B cell (primary cell): ENCODE data around the gene COBL. TPM values are rescaled to one million over a fixed set of nuclear protein-coding genes. Genes with fewer than 3 reads are reported as not detected.

Experiments used
- ATAC-seq: fragments of 200-7000 bp; cut with Tn5 transposase; one replicate; pipeline ENCODE4 v1.10.0; 2021; ENCODE audit warnings: low read depth, mild to moderate bottlenecking, moderate number of reproducible peaks, moderate library complexity
- CTCF ChIA-PET: fragments of 350-600 bp; sonication (Branson Sonifier 250); formaldehyde crosslinking; loops from one replicate; lab custom pipeline; 2021; ENCODE audit warnings: antibody characterized with exemption, inconsistent platforms; lab: Charles Lee
- POLR2A ChIA-PET: fragments of 350-600 bp; sonication (Branson Sonifier 250); formaldehyde crosslinking; loops from one replicate; lab custom pipeline; 2021; ENCODE audit warnings: antibody characterized with exemption; lab: Charles Lee
- DNase-seq: peaks from one replicate; pipeline ENCODE4 v3.0.0; 2013
- H2AFZ ChIP-seq: 2 replicates; pipeline ENCODE4 v1.6.1; 2012; ENCODE audit warnings: mild to moderate bottlenecking, low read depth, low read length; ENCODE audit not compliant: insufficient read depth, poor library complexity, severe bottlenecking
- H3K27ac ChIP-seq, 2 donors: 1 replicate in 1 of 2; 2 replicates in 1 of 2; pipeline ENCODE4 v1.5.1; 2012 to 2013; ENCODE audit warnings: low read length in 2 of 2, mild to moderate bottlenecking in 2 of 2, moderate library complexity in 1 of 2
- H3K27me3 ChIP-seq, 4 experiments: fragments of 200-600 bp in 1 of 4; sonication (generic) in 1 of 4; replicated peaks in 1 of 4; 1 replicate in 2 of 4; 2 replicates in 2 of 4; pipeline versions ENCODE4 v1.6.1 to v1.7.0; 2013 to 2016; ENCODE audit warnings: low read length in 3 of 4, mild to moderate bottlenecking in 2 of 4, mixed read lengths in 1 of 4, moderate library complexity in 1 of 4; ENCODE audit not compliant: insufficient read depth in 4 of 4, control insufficient read depth in 3 of 4; ENCODE audit errors: control extremely low read depth in 1 of 4
- H3K36me3 ChIP-seq, 2 experiments: replicated peaks in 1 of 2; 1 replicate in 1 of 2; 2 replicates in 1 of 2; pipeline versions ENCODE4 v1.6.1 to v1.7.1; 2013; ENCODE audit warnings: low read length in 1 of 2; ENCODE audit not compliant: insufficient read depth in 2 of 2, control insufficient read depth in 1 of 2; ENCODE audit errors: control extremely low read depth in 1 of 2, extremely low read depth in 1 of 2
- H3K4me1 ChIP-seq, 2 donors: fragments of 200-600 bp in 1 of 2; sonication (generic) in 1 of 2; 1 replicate in 1 of 2; 2 replicates in 1 of 2; pipeline versions ENCODE4 v1.5.1 to v1.6.1; 2013 to 2017; ENCODE audit warnings: low read length in 2 of 2; ENCODE audit not compliant: control insufficient read depth in 2 of 2, insufficient read depth in 2 of 2
- H3K4me2 ChIP-seq: replicated peaks from 2 replicates; pipeline ENCODE3; 2012; ENCODE audit warnings: mild to moderate bottlenecking, low read depth, low read length; ENCODE audit not compliant: poor library complexity, severe bottlenecking
- H3K4me3 ChIP-seq, 5 experiments: fragments of 200-600 bp in 1 of 5; sonication (generic) in 1 of 5; 1 replicate in 3 of 5; 2 replicates in 2 of 5; pipeline versions ENCODE4 v1.5.1 to v1.7.0; 2011 to 2016; ENCODE audit warnings: low read length in 4 of 5, mild to moderate bottlenecking in 4 of 5, low read depth in 2 of 5, control low read depth in 1 of 5, moderate library complexity in 1 of 5; ENCODE audit not compliant: insufficient read depth in 1 of 5; ENCODE audit errors: control extremely low read depth in 1 of 5, extremely low read depth in 1 of 5
- H3K79me2 ChIP-seq: fragments of 200-600 bp; sonication (generic); one replicate; pipeline ENCODE4 v1.6.0; 2016; ENCODE audit warnings: low read length; ENCODE audit not compliant: control insufficient read depth, insufficient read depth
- H3K9ac ChIP-seq: fragments of 200-600 bp; sonication (generic); 2 replicates; pipeline ENCODE4 v1.6.1; 2017; ENCODE audit warnings: mild to moderate bottlenecking, low read length, moderate library complexity
- H3K9me3 ChIP-seq, 3 donors: one replicate each; pipeline versions ENCODE4 v1.6.1 to v1.7.1; 2013; ENCODE audit warnings: low read length in 2 of 3; ENCODE audit not compliant: control insufficient read depth in 2 of 3, insufficient read depth in 1 of 3; ENCODE audit errors: control extremely low read depth in 1 of 3
- H4K20me1 ChIP-seq: 2 replicates; pipeline ENCODE4 v1.6.0; 2012; ENCODE audit warnings: mild to moderate bottlenecking, low read length; ENCODE audit not compliant: insufficient read depth, control insufficient read depth, poor library complexity, severe bottlenecking
- H3K27ac Mint-ChIP-seq: one replicate; pipeline ENCODE4 v1.8.0; 2021; ENCODE audit warnings: mixed read lengths
- H3K27me3 Mint-ChIP-seq: one replicate; pipeline ENCODE4 v1.8.0; 2021; ENCODE audit warnings: mixed read lengths
- H3K4me1 Mint-ChIP-seq: one replicate; pipeline ENCODE4 v1.8.0; 2021; ENCODE audit warnings: mixed read lengths
- H3K4me3 Mint-ChIP-seq: one replicate; pipeline ENCODE4 v1.8.0; 2021; ENCODE audit warnings: mixed read lengths
- H3K9me3 Mint-ChIP-seq: one replicate; pipeline ENCODE4 v1.8.0; 2022; ENCODE audit warnings: mixed read lengths; ENCODE audit not compliant: insufficient read depth
- EZH2 ChIP-seq: IDR thresholded peaks from 2 replicates; pipeline ENCODE4 v1.6.1; 2012; ENCODE audit warnings: borderline replicate concordance, low read depth, mild to moderate bottlenecking, moderate library complexity, low read length; ENCODE audit not compliant: insufficient read depth, poor library complexity, severe bottlenecking
- WGBS: methylation state at CpG from one replicate; pipeline ENCODE4 v1.1.5; 2013; ENCODE audit warnings: missing lambda C conversion rate; ENCODE audit not compliant: insufficient coverage; 5-methylcytosine and 5-hydroxymethylcytosine counted together
- intact Hi-C: fragments of 100-400 bp; cut with micrococcal nuclease; formaldehyde crosslinking; loops from one replicate; pipeline ENCODE4 v1.10.0; 2022
- polyA plus RNA-seq: library from polyadenylated mRNA; depleted of rRNA; stranded (reverse); fragments of >200 nt; gene quantifications from 2 replicates; pipeline ENCODE4 v1.2.3, GENCODE V29; 2012
- total RNA-seq, 2 donors: library from RNA; stranded (reverse); fragments of 120-200 nt in 1 of 2; gene quantifications; 1 replicate in 1 of 2; 2 replicates in 1 of 2; pipeline versions ENCODE4 v1.2.3 to v1.2.4, GENCODE V29; 2013 to 2022
- TF ChIP-seq, protein P1 (sequence below): fragments of 200-600 bp; IDR thresholded peaks from one replicate; pipeline ENCODE4 v1.8.0; 2022; ENCODE audit warnings: antibody characterized with exemption, mild to moderate bottlenecking

The COBL gene
- total and polyA plus RNA-seq, 2 donors (not counting 1 experiment from before 2014, with no cell fraction given): not detected

DNA sequence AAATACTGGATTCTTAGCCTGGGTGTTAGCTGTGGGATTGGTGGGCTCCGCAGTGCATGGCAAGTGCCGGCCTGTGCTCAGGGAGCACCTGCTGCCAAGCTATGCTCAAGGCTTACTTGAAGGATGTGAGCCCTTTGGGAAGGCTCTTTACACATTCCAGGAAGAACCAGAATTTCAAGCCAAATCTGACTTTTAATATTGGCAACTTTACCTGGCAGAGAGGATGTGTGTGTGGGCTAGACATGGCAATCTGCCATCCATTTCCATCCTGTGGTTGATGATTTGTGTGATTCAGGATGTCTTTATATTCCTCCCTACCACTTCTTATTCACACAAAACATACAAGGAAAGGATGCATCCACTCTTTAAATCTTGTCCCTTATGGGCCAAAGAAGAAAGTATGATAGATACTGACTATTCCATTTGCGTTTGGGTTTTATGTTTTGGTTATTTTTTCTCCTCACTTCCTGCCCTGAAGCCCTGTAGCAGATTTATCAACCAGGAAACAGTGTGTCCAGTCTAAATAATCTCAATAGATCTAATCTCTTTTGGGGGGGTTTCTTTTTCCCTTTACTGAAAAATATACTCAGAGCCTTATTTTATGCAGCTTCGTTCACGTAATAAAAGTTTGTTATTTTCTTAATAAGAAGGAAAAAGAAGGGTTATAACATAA, 247.1 kb downstream of the COBL start:
- intact Hi-C loops: no loop called here
- Mint-ChIP-seq H3K9me3 (no peaks in the 10 kb centered on the region), H3K4me3 (no peak overlapping the region), H3K27me3 (no peaks in the 10 kb centered on the region), H3K27ac (no peak overlapping the region), H3K4me1 (no peaks in the 10 kb centered on the region)
- CTCF ChIA-PET: interaction anchor here (1.1 kb wide), 1 partner anchor 978 kb away, joined by 4 read pairs; no protein-coding TSS in a partner anchor
- WGBS: 79% methylated on average over 2 of the region's 5 CpGs
- Histone ChIP-seq H3K27me3 (no peaks in the 10 kb centered on the region), H3K27ac (no peak overlapping the region), H3K36me3 (no peaks in the 10 kb centered on the region), H3K4me3 (no peak overlapping the region), H3K4me1 (no peaks in the 10 kb centered on the region), H3K9ac (no peak overlapping the region), H3K79me2 (no peaks in the 10 kb centered on the region), H4K20me1 (no peaks in the 10 kb centered on the region), H3K9me3 (no peaks in the 10 kb centered on the region), H2AFZ (no peak overlapping the region), H3K4me2 (no peak overlapping the region)
- ATAC-seq (no peak), DNase-seq (no peak)
- TF ChIP-seq EZH2: no peak
- TF ChIP-seq, protein P1, sequence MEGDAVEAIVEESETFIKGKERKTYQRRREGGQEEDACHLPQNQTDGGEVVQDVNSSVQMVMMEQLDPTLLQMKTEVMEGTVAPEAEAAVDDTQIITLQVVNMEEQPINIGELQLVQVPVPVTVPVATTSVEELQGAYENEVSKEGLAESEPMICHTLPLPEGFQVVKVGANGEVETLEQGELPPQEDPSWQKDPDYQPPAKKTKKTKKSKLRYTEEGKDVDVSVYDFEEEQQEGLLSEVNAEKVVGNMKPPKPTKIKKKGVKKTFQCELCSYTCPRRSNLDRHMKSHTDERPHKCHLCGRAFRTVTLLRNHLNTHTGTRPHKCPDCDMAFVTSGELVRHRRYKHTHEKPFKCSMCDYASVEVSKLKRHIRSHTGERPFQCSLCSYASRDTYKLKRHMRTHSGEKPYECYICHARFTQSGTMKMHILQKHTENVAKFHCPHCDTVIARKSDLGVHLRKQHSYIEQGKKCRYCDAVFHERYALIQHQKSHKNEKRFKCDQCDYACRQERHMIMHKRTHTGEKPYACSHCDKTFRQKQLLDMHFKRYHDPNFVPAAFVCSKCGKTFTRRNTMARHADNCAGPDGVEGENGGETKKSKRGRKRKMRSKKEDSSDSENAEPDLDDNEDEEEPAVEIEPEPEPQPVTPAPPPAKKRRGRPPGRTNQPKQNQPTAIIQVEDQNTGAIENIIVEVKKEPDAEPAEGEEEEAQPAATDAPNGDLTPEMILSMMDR: no peak
- POLR2A ChIA-PET: no interaction called here

- H3K4me3 Mint-ChIP-seq: no peak overlapping the region
- no peaks in the 10 kb centered on the region for H3K36me3 ChIP-seq
- H3K27ac Mint-ChIP-seq: no peak overlapping the region
- TF ChIP-seq, protein P1: no peak
- no peak for TF ChIP-seq EZH2
- ATAC-seq (no peak), DNase-seq (no peak)
- no peaks in the 10 kb centered on the region for H3K4me1 Mint-ChIP-seq
- H3K9ac ChIP-seq: no peak overlapping the region
- no peaks in the 10 kb centered on the region for H4K20me1 ChIP-seq
- H3K79me2 ChIP-seq: no peaks in the 10 kb centered on the region
- H2AFZ ChIP-seq: no peak overlapping the region
- H3K27me3 Mint-ChIP-seq: no peaks in the 10 kb centered on the region
- H3K4me3 ChIP-seq: no peak overlapping the region
- no peaks in the 10 kb centered on the region for H3K4me1 ChIP-seq
- intact Hi-C loops: no loop called here
- no peak overlapping the region for H3K4me2 ChIP-seq
- no CpG with 5 or more reads among the region's 4 CpGs for WGBS
- ChIA-PET CTCF (interaction anchor here (1.2 to 1.6 kb wide), 2 partner anchors 976 to 977 kb away, joined by 3 to 8 read pairs; no protein-coding TSS in a partner anchor), POLR2A (no interaction called here)
- H3K27me3 ChIP-seq: no peaks in the 10 kb centered on the region
- H3K27ac ChIP-seq: no peak overlapping the region
- no peaks in the 10 kb centered on the region for H3K9me3 Mint-ChIP-seq
- no peaks in the 10 kb centered on the region for H3K9me3 ChIP-seq
Measured at GRCh38 chr7:51068401-51068800, 248.2 kb downstream of the COBL start.
